Neuronal stem cell (in vitro differentiated cells): ENCODE measurements around the gene CMTM3.

Experiments used
- DNase-seq: peaks from one replicate; pipeline ENCODE4 v3.0.0-alpha.2; 2013; ENCODE audit warnings: low spot score
- H2AFZ ChIP-seq: one replicate; pipeline ENCODE4 v1.6.1; 2013; ENCODE audit warnings: mild to moderate bottlenecking, low read length, inconsistent platforms
- H2AK5ac ChIP-seq: 2 replicates; pipeline ENCODE4 v1.6.1; 2013; ENCODE audit warnings: low read depth, mild to moderate bottlenecking, inconsistent platforms, low read length, moderate library complexity, mixed read lengths
- H2BK120ac ChIP-seq: 2 replicates; pipeline ENCODE4 v1.6.1; 2013; ENCODE audit warnings: low read depth, mild to moderate bottlenecking, inconsistent platforms, low read length, moderate library complexity, mixed read lengths
- H2BK12ac ChIP-seq: one replicate; pipeline ENCODE4 v1.6.1; 2013; ENCODE audit warnings: low read length, inconsistent platforms
- H2BK15ac ChIP-seq: 2 replicates; pipeline ENCODE4 v1.6.1; 2013; ENCODE audit warnings: mild to moderate bottlenecking, low read length, inconsistent platforms, mixed read lengths
- H2BK5ac ChIP-seq: one replicate; pipeline ENCODE4 v1.6.1; 2013; ENCODE audit warnings: inconsistent platforms, mild to moderate bottlenecking, low read length, moderate library complexity
- H3K14ac ChIP-seq: one replicate; pipeline ENCODE4 v1.6.1; 2013; ENCODE audit warnings: low read length, inconsistent platforms
- H3K18ac ChIP-seq: 2 replicates; pipeline ENCODE4 v1.6.1; 2013; ENCODE audit warnings: low read length, inconsistent platforms
- H3K23ac ChIP-seq: 2 replicates; pipeline ENCODE4 v1.6.1; 2013; ENCODE audit warnings: low read depth, mild to moderate bottlenecking, mixed read lengths, low read length, inconsistent platforms; ENCODE audit not compliant: poor library complexity
- H3K27ac ChIP-seq: replicated peaks from 3 replicates; pipeline ENCODE4 v1.5.1; 2013; ENCODE audit warnings: low read length, inconsistent platforms
- H3K27me3 ChIP-seq, 3 experiments: 2 replicates each; pipeline ENCODE4 v1.6.1; 2013; ENCODE audit warnings: low read length in 3 of 3, mild to moderate bottlenecking in 2 of 3, inconsistent platforms in 1 of 3, low read depth in 1 of 3, mixed read lengths in 1 of 3, moderate library complexity in 1 of 3; ENCODE audit not compliant: control insufficient read depth in 3 of 3, insufficient read depth in 3 of 3
- H3K36me3 ChIP-seq, 2 donors: replicated peaks in 1 of 2; 2 replicates each; pipeline ENCODE4 v1.6.1; 2013; ENCODE audit warnings: low read length in 2 of 2; ENCODE audit not compliant: control insufficient read depth in 2 of 2, insufficient read depth in 2 of 2
- H3K4ac ChIP-seq: 2 replicates; pipeline ENCODE4 v1.6.1; 2013; ENCODE audit warnings: inconsistent platforms, mild to moderate bottlenecking, low read length, moderate library complexity
- H3K4me1 ChIP-seq, 2 donors: 1 replicate in 1 of 2; 2 replicates in 1 of 2; pipeline ENCODE4 v1.6.1; 2013; ENCODE audit warnings: low read length in 2 of 2, low read depth in 1 of 2; ENCODE audit not compliant: control insufficient read depth in 2 of 2, insufficient read depth in 1 of 2
- H3K4me2 ChIP-seq: one replicate; pipeline ENCODE4 v1.6.1; 2013; ENCODE audit warnings: mild to moderate bottlenecking, low read length, inconsistent platforms; ENCODE audit not compliant: insufficient read depth, poor library complexity, severe bottlenecking
- H3K4me3 ChIP-seq, 2 donors: 2 replicates each; pipeline ENCODE4 v1.5.1; 2013; ENCODE audit warnings: low read length in 2 of 2, mild to moderate bottlenecking in 2 of 2, inconsistent platforms in 1 of 2, moderate library complexity in 1 of 2
- H3K79me1 ChIP-seq: one replicate; pipeline ENCODE4 v1.6.1; 2013; ENCODE audit warnings: low read depth, mild to moderate bottlenecking, inconsistent platforms, low read length, moderate library complexity
- H3K9ac ChIP-seq: one replicate; pipeline ENCODE4 v1.6.1; 2013; ENCODE audit warnings: mild to moderate bottlenecking, low read depth, low read length, inconsistent platforms; ENCODE audit not compliant: poor library complexity
- H3K9me3 ChIP-seq, 2 donors: replicated peaks in 1 of 2; 2 replicates each; pipeline versions ENCODE3 to v1.6.1; 2013; ENCODE audit warnings: low read length in 2 of 2, mild to moderate bottlenecking in 2 of 2, inconsistent platforms in 1 of 2, low read depth in 1 of 2, mixed read lengths in 1 of 2, moderate library complexity in 1 of 2; ENCODE audit not compliant: control insufficient read depth in 2 of 2, insufficient read depth in 1 of 2
- H4K8ac ChIP-seq: one replicate; pipeline ENCODE4 v1.6.1; 2013; ENCODE audit warnings: low read depth, mild to moderate bottlenecking, inconsistent platforms, low read length, moderate library complexity
- H4K91ac ChIP-seq: one replicate; pipeline ENCODE4 v1.6.1; 2013; ENCODE audit warnings: low read length, low read depth, mild to moderate bottlenecking, inconsistent platforms; ENCODE audit not compliant: poor library complexity
- WGBS, 2 donors: extraction: QIAGEN DNeasy Blood & Tissue Kit; methylation state at CpG; one replicate each; pipeline ENCODE4 v1.1.7; 2013; ENCODE audit warnings: missing lambda C conversion rate in 2 of 2, mixed read lengths in 1 of 2; ENCODE audit not compliant: insufficient read length in 2 of 2, insufficient replicate concordance in 1 of 2; ENCODE audit errors: extremely low coverage in 2 of 2; 5-methylcytosine and 5-hydroxymethylcytosine counted together

CMTM3 gene

DNA sequence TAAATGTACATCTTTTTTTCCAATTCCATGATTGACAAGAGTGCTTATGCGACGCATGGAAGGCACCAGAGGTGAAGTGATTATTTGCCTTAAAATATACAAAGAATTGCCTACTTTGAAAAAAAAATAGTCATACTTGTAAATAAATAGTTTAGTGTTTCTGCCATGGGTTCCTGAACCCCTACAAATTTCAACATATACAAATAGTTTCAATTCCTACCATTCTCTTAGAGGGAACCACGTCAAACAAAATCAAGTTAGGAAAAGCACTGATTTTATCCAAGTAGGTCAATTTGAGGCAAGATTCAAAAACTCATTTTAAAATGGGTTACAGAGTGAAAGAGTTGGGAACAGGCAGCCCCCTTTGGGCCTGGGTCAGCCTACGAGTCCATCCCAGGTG lies 11.7 kb downstream of the CMTM3 start:
- no peak for DNase-seq
- Histone ChIP-seq H3K9ac (no peak overlapping the region), H2BK12ac (no peak overlapping the region), H3K9me3 (peaks cover 11 to 18% of the 10 kb centered on the region in 2 donors), H2BK5ac (no peak overlapping the region), H3K4ac (no peak overlapping the region), H2BK120ac (no peak overlapping the region), H3K27ac (no peak overlapping the region), H3K4me3 (no peak overlapping the region), H2AK5ac (no peak overlapping the region), H2AFZ (no peak overlapping the region), H4K8ac (no peak overlapping the region), H3K79me1 (no peaks in the 10 kb centered on the region), H4K91ac (no peak overlapping the region), H3K27me3 (no peaks in the 10 kb centered on the region), H3K18ac (no peak overlapping the region), H3K4me1 (peaks cover 3 to 5% of the 10 kb centered on the region in 2 donors), H3K36me3 (peaks cover 27 to 69% of the 10 kb centered on the region in 2 donors), H3K4me2 (no peak overlapping the region), H3K23ac (no peak overlapping the region), H2BK15ac (no peak overlapping the region), H3K14ac (no peak overlapping the region)
- WGBS, 2 donors = no CpG with 5 or more reads among the region's 4 CpGs

DNA sequence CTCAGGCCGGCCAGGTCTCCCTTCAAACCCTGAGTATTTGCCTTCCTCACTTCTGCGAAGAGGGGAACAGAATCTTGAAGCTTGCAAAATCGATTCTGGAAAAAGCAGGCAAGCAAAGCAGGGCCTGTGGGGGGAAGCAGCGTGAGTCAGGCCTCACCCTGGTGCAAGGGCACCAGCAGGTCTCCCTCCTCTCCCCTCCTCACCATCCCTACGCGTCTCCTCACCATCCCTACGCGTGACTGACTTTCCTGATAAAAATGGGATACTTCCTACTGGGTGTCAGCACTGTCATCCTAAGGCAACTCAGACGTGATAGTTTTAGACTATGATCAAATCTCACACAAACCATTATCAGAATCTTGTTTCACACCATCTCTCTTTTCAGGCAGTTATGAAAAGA lies 12.1 kb downstream of the CMTM3 start:
- Histone ChIP-seq H3K4me3 (no peak overlapping the region), H2BK5ac (no peak overlapping the region), H3K4me1 (peaks cover 3 to 5% of the 10 kb centered on the region in 2 donors), H3K18ac (no peak overlapping the region), H2AK5ac (no peak overlapping the region), H2BK120ac (no peak overlapping the region), H3K9ac (no peak overlapping the region), H3K23ac (no peak overlapping the region), H2BK15ac (no peak overlapping the region), H3K79me1 (no peaks in the 10 kb centered on the region), H3K4ac (no peak overlapping the region), H3K4me2 (no peak overlapping the region), H4K91ac (no peak overlapping the region), H2AFZ (no peak overlapping the region), H3K27ac (no peak overlapping the region), H3K14ac (no peak overlapping the region), H3K9me3 (peaks cover 11 to 18% of the 10 kb centered on the region in 2 donors), H3K36me3 (peaks cover 24 to 69% of the 10 kb centered on the region in 2 donors), H2BK12ac (no peak overlapping the region), H4K8ac (no peak overlapping the region), H3K27me3 (no peaks in the 10 kb centered on the region)
- DNase-seq = no peak
- no CpG with 5 or more reads among the region's 9 CpGs for WGBS, 2 donors

DNA sequence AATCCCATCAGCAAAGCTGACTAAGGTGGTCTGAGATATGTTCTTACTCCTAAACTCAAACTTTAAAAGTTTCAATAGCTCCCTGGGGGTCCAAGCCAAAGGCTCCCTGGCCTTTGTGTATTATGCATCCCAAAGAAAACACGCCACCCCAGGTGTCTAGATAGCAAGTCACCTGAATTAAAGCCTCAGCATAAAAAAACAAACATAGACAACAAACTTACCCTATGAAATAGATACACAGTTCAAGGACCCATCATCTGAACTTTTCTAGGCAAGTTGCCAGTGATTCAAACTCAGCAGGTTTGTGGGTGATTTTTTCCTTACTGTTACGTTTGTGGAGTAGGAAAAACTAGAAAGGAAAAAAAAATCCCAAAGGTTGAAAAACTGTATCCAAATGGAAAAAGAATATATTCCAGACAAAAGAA lies 12.5 kb downstream of the CMTM3 start:
- H4K91ac ChIP-seq = no peak overlapping the region
- no CpG with 5 or more reads among the region's 2 CpGs for WGBS, 2 donors
- H3K27ac ChIP-seq = no peak overlapping the region
- H3K23ac ChIP-seq = no peak overlapping the region
- H3K4ac ChIP-seq = no peak overlapping the region
- no peak overlapping the region for H3K9ac ChIP-seq
- no peak for DNase-seq
- H4K8ac ChIP-seq = no peak overlapping the region
- H2BK12ac ChIP-seq = no peak overlapping the region
- H3K4me3 ChIP-seq = no peak overlapping the region
- H2BK120ac ChIP-seq = no peak overlapping the region
- H2BK5ac ChIP-seq = no peak overlapping the region
- H3K14ac ChIP-seq = no peak overlapping the region
- H3K18ac ChIP-seq = no peak overlapping the region
- no peaks in the 10 kb centered on the region for H3K79me1 ChIP-seq
- peaks cover 22 to 69% of the 10 kb centered on the region in 2 donors for H3K36me3 ChIP-seq
- no peak overlapping the region for H2AFZ ChIP-seq
- no peaks in the 10 kb centered on the region for H3K27me3 ChIP-seq
- peaks cover 11 to 18% of the 10 kb centered on the region in 2 donors for H3K9me3 ChIP-seq
- H2BK15ac ChIP-seq = no peak overlapping the region
- H3K4me2 ChIP-seq = no peak overlapping the region
- no peak overlapping the region for H2AK5ac ChIP-seq
- peaks cover 3 to 5% of the 10 kb centered on the region in 2 donors for H3K4me1 ChIP-seq

DNA sequence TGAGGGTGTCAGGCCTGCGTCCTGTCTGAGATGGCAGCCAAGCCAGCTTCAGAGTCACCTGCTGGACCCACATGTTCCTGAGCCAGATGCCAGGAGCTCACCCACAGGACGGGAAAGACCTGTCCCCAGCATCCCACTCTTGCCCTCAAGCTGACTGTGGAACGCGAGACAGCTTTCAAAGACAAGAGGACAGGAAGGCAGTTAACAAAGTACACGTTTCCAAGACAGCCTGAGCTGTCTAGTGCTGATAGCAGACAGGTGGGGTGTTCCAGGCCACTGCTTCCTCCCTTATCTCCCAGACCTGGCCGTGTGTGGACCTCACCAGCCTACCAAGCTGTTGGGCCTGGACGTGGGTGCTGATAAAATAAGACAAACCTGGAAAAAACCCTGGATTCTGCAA lies 13.2 kb downstream of the CMTM3 start:
- H3K9me3 ChIP-seq = peaks cover 7 to 16% of the 10 kb centered on the region in 2 donors
- WGBS, 2 donors = no CpG with 5 or more reads among the region's 7 CpGs

More for the DNA sequence above, 13.2 kb downstream of the CMTM3 start:
- DNase-seq = no peak
- Histone ChIP-seq H4K91ac (no peak overlapping the region), H3K23ac (no peak overlapping the region), H2AK5ac (no peak overlapping the region), H4K8ac (no peak overlapping the region), H3K9ac (no peak overlapping the region), H2BK5ac (no peak overlapping the region), H2AFZ (no peak overlapping the region), H3K4ac (no peak overlapping the region), H3K18ac (no peak overlapping the region), H3K4me3 (no peak overlapping the region), H3K4me2 (no peak overlapping the region), H3K79me1 (no peaks in the 10 kb centered on the region), H3K4me1 (peaks cover 3 to 5% of the 10 kb centered on the region in 2 donors), H2BK15ac (no peak overlapping the region), H3K27ac (no peak overlapping the region), H3K27me3 (no peaks in the 10 kb centered on the region), H3K14ac (no peak overlapping the region), H2BK12ac (no peak overlapping the region), H3K36me3 (peaks cover 19 to 68% of the 10 kb centered on the region in 2 donors), H2BK120ac (no peak overlapping the region)
